Kidney epithelial cell (primary cell): Measurements from ENCODE around the gene TUBB6. TPM values are rescaled to one million over a fixed set of nuclear protein-coding genes. Genes with fewer than 3 reads are reported as not detected.

Experiments used
- DNase-seq: peaks from one replicate; pipeline ENCODE4 v3.0.0-alpha.2; 2010; ENCODE audit warnings: low read depth
- H3K27me3 ChIP-seq: 2 replicates; pipeline ENCODE4 v1.6.0; 2011; ENCODE audit warnings: low read length; ENCODE audit not compliant: control insufficient read depth, insufficient read depth
- H3K36me3 ChIP-seq: 2 replicates; pipeline ENCODE4 v1.5.1; 2011; ENCODE audit warnings: low read length; ENCODE audit not compliant: control insufficient read depth, insufficient read depth
- H3K4me3 ChIP-seq: 2 replicates; pipeline ENCODE4 v1.5.1; 2011; ENCODE audit warnings: low read depth, mild to moderate bottlenecking, control low read depth, low read length
- CTCF ChIP-seq: IDR thresholded peaks from 2 replicates; pipeline ENCODE4 v1.5.1; 2011; ENCODE audit warnings: mild to moderate bottlenecking, moderate library complexity, low read length, control low read depth, inconsistent platforms; ENCODE audit not compliant: insufficient read depth, poor library complexity, severe bottlenecking
- total RNA-seq: library from RNA; depleted of rRNA; stranded (reverse); fragments of >200 nt; gene quantifications from 2 replicates; pipeline ENCODE4 v1.2.3, GENCODE V29; 2015

The TUBB6 gene
- total RNA-seq, 1 donor from 2014 or later, result 387 TPM

- Histone ChIP-seq H3K4me3 (no peak overlapping the region), H3K36me3 (no peaks in the 10 kb centered on the region), H3K27me3 (no peaks in the 10 kb centered on the region)
- no peak for DNase-seq
- TF ChIP-seq CTCF, result no peak
Measured at GRCh38 chr18:12340945-12341660, 33.1 kb downstream of the TUBB6 start.

- DNase-seq, result no peak
- no peaks in the 10 kb centered on the region for H3K36me3 ChIP-seq
- TF ChIP-seq CTCF, result no peak
- no peaks in the 10 kb centered on the region for H3K27me3 ChIP-seq
- no peak overlapping the region for H3K4me3 ChIP-seq
Measured at GRCh38 chr18:12342661-12343060, 34.6 kb downstream of the TUBB6 start.

- no peak overlapping the region for H3K4me3 ChIP-seq
- no peaks in the 10 kb centered on the region for H3K36me3 ChIP-seq
- no peaks in the 10 kb centered on the region for H3K27me3 ChIP-seq
- no peak for TF ChIP-seq CTCF
- DNase-seq, result no peak
Measured at GRCh38 chr18:12345491-12346239, 37.6 kb downstream of the TUBB6 start.

- no peaks in the 10 kb centered on the region for H3K27me3 ChIP-seq
- no peak for TF ChIP-seq CTCF
- no peak overlapping the region for H3K4me3 ChIP-seq
- no peaks in the 10 kb centered on the region for H3K36me3 ChIP-seq
- no peak for DNase-seq
Measured at GRCh38 chr18:12346240-12346565, 38.2 kb downstream of the TUBB6 start.

- H3K36me3 ChIP-seq, result peaks cover 1% of the 10 kb centered on the region
- TF ChIP-seq CTCF, result no peak
- no peaks in the 10 kb centered on the region for H3K27me3 ChIP-seq
- H3K4me3 ChIP-seq, result no peak overlapping the region
- no peak for DNase-seq
Measured at GRCh38 chr18:12347895-12348294, 39.9 kb downstream of the TUBB6 start.
